IMR-90 (cell line): ENCODE measurements around the gene TEX14. TPM values are rescaled to one million over a fixed set of nuclear protein-coding genes. Genes with fewer than 3 reads are reported as not detected.
A peak's percentile ranks its signal among the peaks of the same experiment; 100 is the strongest.
"Not testable (repeated sequence)": the region's sequence is repeated elsewhere in the genome, so short reads cannot be mapped to it uniquely, and the experiment has no call there.

Source experiments
- ATAC-seq: fragments of 200-7000 bp; cut with Tn5 transposase; 2 replicates; pipeline ENCODE4 v1.9.1; 2020; ENCODE audit warnings: low read depth, mild to moderate bottlenecking, moderate library complexity
- BruUV-seq: library from RNA; stranded (reverse); fragments of 400-500 nt; replicated peaks from 2 replicates; lab custom pipeline; 2021; lab: Mats Ljungman, UMichigan
- CTCF ChIA-PET: fragments of 300-600 bp; formaldehyde crosslinking; extraction: SDS; loops from one replicate; lab custom pipeline; 2021; ENCODE audit warnings: antibody characterized with exemption; lab: Yijun Ruan, JAX
- POLR2A ChIA-PET: fragments of 300-600 bp; sonication (Branson Sonifier 250); formaldehyde crosslinking; loops from one replicate; lab custom pipeline; 2022; ENCODE audit warnings: antibody characterized with exemption; ENCODE audit not compliant: unreplicated experiment; lab: Charles Lee
- DNase-seq: peaks from one replicate; pipeline ENCODE4 v3.0.0; 2013
- H2AFZ ChIP-seq: replicated peaks from 2 replicates; pipeline ENCODE3; 2013; ENCODE audit warnings: low read length, mild to moderate bottlenecking; ENCODE audit not compliant: poor library complexity
- H2AK5ac ChIP-seq: 2 replicates; pipeline ENCODE4 v1.6.1; 2013; ENCODE audit warnings: low read depth, low read length, inconsistent platforms
- H2AK9ac ChIP-seq: replicated peaks from 2 replicates; pipeline ENCODE3; 2013; ENCODE audit warnings: mild to moderate bottlenecking, low read depth, low read length, moderate library complexity; ENCODE audit not compliant: poor library complexity
- H2BK120ac ChIP-seq: 2 replicates; pipeline ENCODE4 v1.6.1; 2013; ENCODE audit warnings: low read depth, low read length, inconsistent platforms
- H2BK15ac ChIP-seq: 3 replicates; pipeline ENCODE4 v1.6.1; 2013; ENCODE audit warnings: low read depth, low read length, inconsistent platforms
- H2BK20ac ChIP-seq: 2 replicates; pipeline ENCODE4 v1.6.1; 2013; ENCODE audit warnings: low read depth, mild to moderate bottlenecking, inconsistent platforms, low read length, moderate library complexity
- H2BK5ac ChIP-seq: 2 replicates; pipeline ENCODE4 v1.6.1; 2013; ENCODE audit warnings: mild to moderate bottlenecking, low read depth, low read length, inconsistent platforms; ENCODE audit not compliant: poor library complexity, severe bottlenecking
- H3K14ac ChIP-seq: replicated peaks from 2 replicates; pipeline ENCODE4 v1.6.1; 2013; ENCODE audit warnings: low read depth, low read length, inconsistent platforms
- H3K18ac ChIP-seq: 2 replicates; pipeline ENCODE4 v1.6.1; 2013; ENCODE audit warnings: low read depth, low read length, control low read depth
- H3K23ac ChIP-seq: 2 replicates; pipeline ENCODE4 v1.6.1; 2013; ENCODE audit warnings: low read depth, low read length, inconsistent platforms
- H3K27ac ChIP-seq: 2 replicates; pipeline ENCODE4 v1.5.1; 2013; ENCODE audit warnings: mild to moderate bottlenecking, control low read depth, low read length; ENCODE audit not compliant: insufficient read depth
- H3K27me3 ChIP-seq: 2 replicates; pipeline ENCODE4 v1.6.1; 2013; ENCODE audit warnings: low read length; ENCODE audit not compliant: control insufficient read depth, insufficient read depth
- H3K36me3 ChIP-seq: 2 replicates; pipeline ENCODE4 v1.6.1; 2013; ENCODE audit warnings: low read length, mixed read lengths; ENCODE audit not compliant: control insufficient read depth, insufficient read depth
- H3K4ac ChIP-seq: 2 replicates; pipeline ENCODE4 v1.6.1; 2013; ENCODE audit warnings: low read depth, low read length, inconsistent platforms
- H3K4me1 ChIP-seq: 2 replicates; pipeline ENCODE4 v1.6.1; 2013; ENCODE audit warnings: low read length, mixed read lengths; ENCODE audit not compliant: control insufficient read depth, insufficient read depth
- H3K4me2 ChIP-seq: 2 replicates; pipeline ENCODE4 v1.6.1; 2013; ENCODE audit warnings: low read depth, mild to moderate bottlenecking, control low read depth, low read length, moderate library complexity
- H3K4me3 ChIP-seq: 2 replicates; pipeline ENCODE4 v1.5.1; 2013; ENCODE audit warnings: low read depth, mild to moderate bottlenecking, control low read depth, low read length, moderate library complexity; ENCODE audit not compliant: insufficient read depth
- H3K56ac ChIP-seq: 2 replicates; pipeline ENCODE4 v1.6.1; 2013; ENCODE audit warnings: low read length, inconsistent platforms; ENCODE audit not compliant: insufficient read depth; ENCODE audit errors: extremely low read depth
- H3K79me1 ChIP-seq, 2 experiments: 2 replicates each; pipeline ENCODE4 v1.6.1; 2013; ENCODE audit warnings: low read length in 2 of 2, inconsistent platforms in 1 of 2, low read depth in 1 of 2
- H3K9ac ChIP-seq: 2 replicates; pipeline ENCODE4 v1.6.1; 2013; ENCODE audit warnings: low read depth, low read length, control low read depth
- H3K9me1 ChIP-seq: 2 replicates; pipeline ENCODE4 v1.6.1; 2013; ENCODE audit warnings: low read length, inconsistent platforms; ENCODE audit not compliant: insufficient read depth
- H3K9me3 ChIP-seq: 2 replicates; pipeline ENCODE4 v1.6.1; 2013; ENCODE audit warnings: low read length; ENCODE audit not compliant: control insufficient read depth, insufficient read depth
- H4K20me1 ChIP-seq: 2 replicates; pipeline ENCODE4 v1.6.1; 2013; ENCODE audit warnings: low read length, inconsistent platforms; ENCODE audit not compliant: insufficient read depth
- H4K5ac ChIP-seq: 2 replicates; pipeline ENCODE4 v1.6.1; 2013; ENCODE audit warnings: mild to moderate bottlenecking, low read depth, low read length, control low read depth
- H4K8ac ChIP-seq, 2 experiments: 2 replicates each; pipeline ENCODE4 v1.6.1; 2013; ENCODE audit warnings: low read depth in 2 of 2, low read length in 2 of 2, control low read depth in 1 of 2, inconsistent platforms in 1 of 2
- H4K91ac ChIP-seq: 2 replicates; pipeline ENCODE4 v1.6.1; 2013; ENCODE audit warnings: low read depth, low read length, inconsistent platforms; ENCODE audit not compliant: insufficient read depth
- WGBS, 2 experiments: methylation state at CpG; one replicate each; pipeline versions ENCODE4 v1.1.5 to v1.1.7; 2013; ENCODE audit warnings: missing lambda C conversion rate in 2 of 2; ENCODE audit not compliant: insufficient read length in 1 of 2; ENCODE audit errors: extremely low coverage in 2 of 2; 5-methylcytosine and 5-hydroxymethylcytosine counted together
- dilution Hi-C: fragments of 300-500 bp; cut with HindIII; formaldehyde crosslinking; loops from one replicate; pipeline ENCODE4 v1.14.3; 2018; ENCODE audit warnings: low sequenced_read_pairs; ENCODE audit not compliant: unreplicated experiment
- in situ Hi-C: fragments of 300-500 bp; cut with MboI; formaldehyde crosslinking; loops from 3 replicates; pipeline ENCODE4 v1.14.3; 2019; ENCODE audit warnings: low sequenced_read_pairs, inconsistent platforms, mixed read lengths
- intact Hi-C: fragments of 100-400 bp; cut with micrococcal nuclease; formaldehyde crosslinking; loops from 2 replicates; pipeline ENCODE4 v1.10.0; 2022
- polyA plus RNA-seq, 3 experiments: library from polyadenylated mRNA; depleted of rRNA; stranded (reverse); fragments of >200 nt; gene quantifications; 2 replicates each; pipeline ENCODE4 v1.2.3, GENCODE V29; 2012; ENCODE audit warnings: low replicate concordance in 1 of 3
- total RNA-seq: library from RNA; depleted of rRNA; stranded (reverse); fragments of >200 nt; gene quantifications from 2 replicates; pipeline ENCODE4 v1.2.3, GENCODE V29; 2012

Gene TEX14
- total and polyA plus RNA-seq, 2 of the 4 experiments (the other 2 are of a cell fraction) = not detected

GRCh38 chr17:58657962-58658803 lies 33.7 kb downstream of the TEX14 start:
- H2AFZ ChIP-seq, H4K5ac ChIP-seq, H3K56ac ChIP-seq, H2AK9ac ChIP-seq, H3K18ac ChIP-seq, ATAC-seq, H3K9me1 ChIP-seq, H2BK15ac ChIP-seq, in situ Hi-C loops, H3K4me1 ChIP-seq, H2BK120ac ChIP-seq, H2AK5ac ChIP-seq, H3K23ac ChIP-seq, H3K14ac ChIP-seq, H3K4me3 ChIP-seq, H2BK5ac ChIP-seq, BruUV-seq, H3K4ac ChIP-seq, H3K27ac ChIP-seq, H3K9ac ChIP-seq, H3K36me3 ChIP-seq, H3K9me3 ChIP-seq, H4K20me1 ChIP-seq, CTCF ChIA-PET, H3K79me1 ChIP-seq, dilution Hi-C loops, H2BK20ac ChIP-seq, H4K8ac ChIP-seq, H3K27me3 ChIP-seq, DNase-seq, H4K91ac ChIP-seq: not testable (repeated sequence)
- intact Hi-C loops = loop anchor here (1.0 to 10.0 kb wide), 3 partner anchors 57 to 344 kb away; no protein-coding TSS in a partner anchor
- peak overlapping the region; percentile 67; the same call in 1 of the 2 replicates for H3K4me2 ChIP-seq
- POLR2A ChIA-PET = interaction anchor here (2.3 kb wide), 1 partner anchor 26 kb away, joined by 8 read pairs; no protein-coding TSS in a partner anchor
- no CpG with 5 or more reads among the region's 10 CpGs for WGBS, 2 experiments
